ENCODE data around the gene JAKMIP1. TPM values are rescaled to one million over a fixed set of nuclear protein-coding genes. Genes with fewer than 3 reads are reported as not detected.

JAKMIP1 gene
- polyA plus RNA-seq, 3 donors, result 0.08 TPM; not detected in 2

GRCh38 chr4:6019316-6020263 lies 180.8 kb downstream of the JAKMIP1 start:
- Histone ChIP-seq H3K27me3 (ENCODE audit: control insufficient read depth in 2 of 2, insufficient read depth in 2 of 2, low read length in 2 of 2) (no peaks in the 10 kb centered on the region), H3K27ac (ENCODE audit: low read depth in 1 of 2, low read length in 2 of 2) (no peak overlapping the region), H2AFZ (ENCODE audit: insufficient read depth, low read depth, low read length, poor library complexity, severe bottlenecking) (peak overlapping the region; percentile 1), H3K9me3 (replicated peaks in 1 of 2; ENCODE audit: control insufficient read depth in 1 of 2, insufficient read depth in 1 of 2, low read length in 2 of 2) (no peaks in the 10 kb centered on the region), H3K4me3 (replicated peaks in 1 of 3; ENCODE audit: low read depth in 2 of 3, low read length in 3 of 3) (no peak overlapping the region), H3K79me2 (ENCODE audit: insufficient read depth, low read length) (no peaks in the 10 kb centered on the region), H3K4me1 (ENCODE audit: control insufficient read depth in 1 of 2, insufficient read depth in 2 of 2, low read length in 2 of 2) (no peaks in the 10 kb centered on the region), H4K20me1 (ENCODE audit: insufficient read depth, low read length) (no peaks in the 10 kb centered on the region), H3K4me2 (replicated peaks; ENCODE audit: extremely low read depth, low read length, poor library complexity, severe bottlenecking) (no peak overlapping the region), H3K36me3 (replicated peaks in 1 of 2; ENCODE audit: control insufficient read depth in 1 of 2, insufficient read depth in 2 of 2, low read length in 2 of 2) (no peaks in the 10 kb centered on the region), H3K9ac (ENCODE audit: insufficient read depth, low read length, poor library complexity, severe bottlenecking) (no peak overlapping the region)
- Mint-ChIP-seq H3K27ac (no peak overlapping the region), H3K4me3 (no peak overlapping the region), H3K9me3 (no peaks in the 10 kb centered on the region), H3K4me1 (no peaks in the 10 kb centered on the region), H3K36me3 (no peaks in the 10 kb centered on the region), H3K27me3 (ENCODE audit: low read depth in 3 of 3) (peaks cover 2 to 4% (median 4%) of the 10 kb centered on the region in 3 donors)
- 39% methylated on average over 17 of the region's 22 CpGs for WGBS (ENCODE audit: insufficient coverage)
- intact Hi-C loops (cut with micrococcal nuclease), result no loop called here
- TF ChIP-seq, protein P1, sequence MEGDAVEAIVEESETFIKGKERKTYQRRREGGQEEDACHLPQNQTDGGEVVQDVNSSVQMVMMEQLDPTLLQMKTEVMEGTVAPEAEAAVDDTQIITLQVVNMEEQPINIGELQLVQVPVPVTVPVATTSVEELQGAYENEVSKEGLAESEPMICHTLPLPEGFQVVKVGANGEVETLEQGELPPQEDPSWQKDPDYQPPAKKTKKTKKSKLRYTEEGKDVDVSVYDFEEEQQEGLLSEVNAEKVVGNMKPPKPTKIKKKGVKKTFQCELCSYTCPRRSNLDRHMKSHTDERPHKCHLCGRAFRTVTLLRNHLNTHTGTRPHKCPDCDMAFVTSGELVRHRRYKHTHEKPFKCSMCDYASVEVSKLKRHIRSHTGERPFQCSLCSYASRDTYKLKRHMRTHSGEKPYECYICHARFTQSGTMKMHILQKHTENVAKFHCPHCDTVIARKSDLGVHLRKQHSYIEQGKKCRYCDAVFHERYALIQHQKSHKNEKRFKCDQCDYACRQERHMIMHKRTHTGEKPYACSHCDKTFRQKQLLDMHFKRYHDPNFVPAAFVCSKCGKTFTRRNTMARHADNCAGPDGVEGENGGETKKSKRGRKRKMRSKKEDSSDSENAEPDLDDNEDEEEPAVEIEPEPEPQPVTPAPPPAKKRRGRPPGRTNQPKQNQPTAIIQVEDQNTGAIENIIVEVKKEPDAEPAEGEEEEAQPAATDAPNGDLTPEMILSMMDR (IDR thresholded peaks at IDR 0.05), result peak; percentile 96
- peak in 2 of 3 donors; percentile 7 to 11 for DNase-seq

DNA sequence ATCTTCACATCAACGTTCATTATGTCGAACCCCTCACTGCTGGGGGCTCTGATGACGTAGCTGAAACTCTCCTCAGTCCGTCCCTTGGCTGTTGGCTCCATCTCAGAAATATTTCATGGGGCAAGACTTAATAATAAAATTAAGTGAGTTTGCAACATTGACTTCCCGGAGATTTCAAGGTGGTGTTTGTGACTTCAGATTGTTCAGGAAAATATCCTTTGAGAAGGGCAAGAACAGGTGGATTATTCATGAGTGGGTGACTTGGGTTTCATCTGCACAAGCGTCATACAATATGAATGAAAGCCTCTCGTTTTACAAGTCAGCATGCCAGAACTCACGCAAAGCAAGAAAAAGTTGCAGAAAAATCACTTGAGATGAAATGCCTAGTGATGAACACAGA lies 182.0 kb downstream of the JAKMIP1 start, which contains the start of gene C4orf50:
TSS of gene C4orf50 (minus strand) at position 101 of the 400 bp plus-strand sequence.
- DNase-seq, result no peak
- H3K4me1 ChIP-seq (ENCODE audit: control insufficient read depth in 1 of 2, insufficient read depth in 2 of 2, low read length in 2 of 2), result no peaks in the 10 kb centered on the region
- WGBS (ENCODE audit: insufficient coverage), result 97% methylated on average over 3 of the region's 8 CpGs
- no peak within 1 kb of the TSS for H3K27ac ChIP-seq (ENCODE audit: low read depth in 1 of 2, low read length in 2 of 2)
- no peaks in the 10 kb centered on the region for H3K9me3 ChIP-seq (replicated peaks in 1 of 2; ENCODE audit: control insufficient read depth in 1 of 2, insufficient read depth in 1 of 2, low read length in 2 of 2)
- Mint-ChIP-seq H3K27me3 (ENCODE audit: low read depth in 3 of 3) (peaks cover 2 to 4% (median 4%) of the 10 kb centered on the region in 3 donors), H3K36me3 (no peaks in the 10 kb centered on the region), H3K4me1 (no peaks in the 10 kb centered on the region), H3K27ac (no peak within 1 kb of the TSS), H3K4me3 (no peak within 1 kb of the TSS), H3K9me3 (no peaks in the 10 kb centered on the region)
- no peaks in the 10 kb centered on the region for H3K79me2 ChIP-seq (ENCODE audit: insufficient read depth, low read length)
- no peak within 1 kb of the TSS for H3K4me2 ChIP-seq (replicated peaks; ENCODE audit: extremely low read depth, low read length, poor library complexity, severe bottlenecking)
- no peaks in the 10 kb centered on the region for H3K27me3 ChIP-seq (ENCODE audit: control insufficient read depth in 2 of 2, insufficient read depth in 2 of 2, low read length in 2 of 2)
- H3K36me3 ChIP-seq (replicated peaks in 1 of 2; ENCODE audit: control insufficient read depth in 1 of 2, insufficient read depth in 2 of 2, low read length in 2 of 2), result no peaks in the 10 kb centered on the region
- peak within 1 kb of the TSS; percentile 1 for H2AFZ ChIP-seq (ENCODE audit: insufficient read depth, low read depth, low read length, poor library complexity, severe bottlenecking)
- intact Hi-C loops (cut with micrococcal nuclease), result no loop called here
- TF ChIP-seq, protein P1 (IDR thresholded peaks at IDR 0.05), result no peak
- no peak within 1 kb of the TSS for H3K4me3 ChIP-seq (replicated peaks in 1 of 3; ENCODE audit: low read depth in 2 of 3, low read length in 3 of 3)
- H3K9ac ChIP-seq (ENCODE audit: insufficient read depth, low read length, poor library complexity, severe bottlenecking), result no peak within 1 kb of the TSS
- H4K20me1 ChIP-seq (ENCODE audit: insufficient read depth, low read length), result no peaks in the 10 kb centered on the region

Measured in CD14-positive monocyte (primary cell).